HL-60/S4 treated with retinoic acid at 250 ng/mL for 4 days and 3 days (cell line): Measurements from ENCODE around the gene TEX19.
"Not testable (repeated sequence)": the region's sequence is repeated elsewhere in the genome, so short reads cannot be mapped to it uniquely, and the experiment has no call there.

ENCODE experiments used
- in situ Hi-C: fragments of 300-500 bp; cut with MboI; formaldehyde crosslinking; loops from 2 replicates; pipeline ENCODE4 v1.7.0; 2022; ENCODE audit warnings: low sequenced_read_pairs

Gene TEX19

GRCh38 chr17:82373072-82373452 is 14.0 kb downstream of the TEX19 start:
- in situ Hi-C loops = not testable (repeated sequence)

GRCh38 chr17:82373731-82374625 is 14.9 kb downstream of the TEX19 start:
- in situ Hi-C loops = no loop called here

- in situ Hi-C loops = no loop called here
These were observed 15.7 kb downstream of the TEX19 start for GRCh38 chr17:82374626-82375331.

DNA sequence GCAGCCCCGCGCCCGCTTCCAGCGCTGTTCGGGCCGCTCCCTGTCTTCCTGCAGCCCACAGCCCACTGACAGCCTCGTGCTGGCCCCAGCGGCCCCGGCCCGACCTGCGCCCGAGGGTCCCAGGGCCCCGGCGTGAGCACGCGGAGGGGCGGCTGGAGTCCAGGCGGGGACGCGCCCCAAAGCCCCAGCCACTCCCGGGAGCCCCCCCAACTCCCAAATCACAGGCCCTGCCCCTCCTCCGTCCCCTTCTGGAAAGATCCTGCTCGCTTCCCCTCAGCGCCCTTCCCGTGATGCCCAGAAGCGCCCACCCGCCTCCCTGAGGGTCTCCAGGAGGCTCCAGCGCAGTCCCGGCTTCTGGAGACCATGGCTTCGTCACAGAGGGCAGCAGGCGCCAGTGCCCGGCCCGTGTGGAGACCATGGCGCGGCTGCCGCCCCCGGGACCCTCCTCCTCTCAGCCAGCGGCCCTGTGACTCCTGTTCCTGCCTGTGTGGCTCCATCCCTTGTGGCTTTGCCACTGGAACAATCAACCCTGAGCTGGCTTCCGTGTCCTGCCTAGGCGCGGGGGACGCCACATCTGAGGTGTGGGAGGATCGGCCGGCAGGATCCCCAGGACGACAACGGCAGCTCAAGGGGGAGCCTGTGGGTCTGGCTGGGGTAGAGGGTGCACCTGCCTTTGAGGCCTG is 16.5 kb downstream of the TEX19 start:
- in situ Hi-C loops = no loop called here

DNA sequence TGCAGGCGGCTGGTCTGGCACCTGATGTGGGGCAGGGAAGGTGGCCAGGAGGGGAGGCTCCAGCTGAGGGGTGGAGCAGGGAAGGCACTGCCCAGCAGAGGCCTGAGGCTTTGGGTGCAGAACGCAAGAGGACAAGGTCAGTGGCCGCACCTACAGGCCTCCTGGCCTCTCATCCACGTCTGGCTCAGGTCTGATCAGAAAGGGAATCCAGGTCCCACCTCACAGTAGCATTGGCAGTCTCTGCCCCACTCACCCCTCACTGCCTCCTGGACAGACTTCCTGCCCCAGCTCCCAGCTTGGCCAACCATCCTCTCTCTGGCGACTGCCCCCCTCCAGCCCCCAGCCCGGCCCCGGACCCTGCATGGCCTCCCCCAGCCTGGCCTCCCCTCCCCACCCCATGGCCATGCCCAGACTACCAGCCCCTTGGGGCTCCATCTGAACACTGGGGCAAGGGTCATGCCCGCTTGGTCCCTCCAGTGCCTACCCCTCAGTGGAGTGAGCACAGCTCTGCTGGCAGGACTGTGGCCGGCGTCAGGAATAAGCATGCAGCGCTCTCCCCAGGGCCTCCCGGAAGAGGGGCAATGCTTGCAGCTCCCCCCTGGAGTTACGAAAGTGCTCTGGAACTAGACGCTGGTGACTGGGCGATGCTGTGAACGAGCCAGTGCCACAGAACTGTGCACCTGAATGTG is 17.1 kb downstream of the TEX19 start:
- in situ Hi-C loops = no loop called here

- in situ Hi-C loops = not testable (repeated sequence)
These were observed 18.2 kb downstream of the TEX19 start for GRCh38 chr17:82377294-82377693.

GRCh38 chr17:82377924-82378740 is 19.1 kb downstream of the TEX19 start:
- in situ Hi-C loops = no loop called here

DNA sequence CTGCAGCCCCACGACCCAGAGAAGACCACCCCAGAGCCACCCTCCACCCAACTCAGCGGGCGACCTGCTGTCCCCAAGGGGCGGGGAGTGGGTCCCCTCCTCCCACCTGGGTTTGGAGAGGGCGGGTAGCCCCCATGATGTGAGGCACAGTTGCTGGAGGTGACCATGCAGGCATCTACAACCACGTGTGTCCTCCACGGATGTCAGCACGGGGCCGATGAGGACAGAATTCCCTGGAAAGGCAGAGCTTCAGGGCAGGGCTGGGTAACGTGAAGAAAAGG is 19.6 kb downstream of the TEX19 start:
- in situ Hi-C loops = no loop called here

- in situ Hi-C loops = no loop called here
These were observed 22.0 kb downstream of the TEX19 start for GRCh38 chr17:82380860-82381702.

GRCh38 chr17:82381703-82382009 is 22.6 kb downstream of the TEX19 start:
- in situ Hi-C loops = not testable (repeated sequence)

GRCh38 chr17:82382220-82382932 is 23.3 kb downstream of the TEX19 start:
- in situ Hi-C loops = not testable (repeated sequence)

GRCh38 chr17:82382933-82383255 is 23.8 kb downstream of the TEX19 start:
- in situ Hi-C loops = no loop called here

GRCh38 chr17:82383411-82383810 is 24.4 kb downstream of the TEX19 start:
- in situ Hi-C loops = no loop called here

DNA sequence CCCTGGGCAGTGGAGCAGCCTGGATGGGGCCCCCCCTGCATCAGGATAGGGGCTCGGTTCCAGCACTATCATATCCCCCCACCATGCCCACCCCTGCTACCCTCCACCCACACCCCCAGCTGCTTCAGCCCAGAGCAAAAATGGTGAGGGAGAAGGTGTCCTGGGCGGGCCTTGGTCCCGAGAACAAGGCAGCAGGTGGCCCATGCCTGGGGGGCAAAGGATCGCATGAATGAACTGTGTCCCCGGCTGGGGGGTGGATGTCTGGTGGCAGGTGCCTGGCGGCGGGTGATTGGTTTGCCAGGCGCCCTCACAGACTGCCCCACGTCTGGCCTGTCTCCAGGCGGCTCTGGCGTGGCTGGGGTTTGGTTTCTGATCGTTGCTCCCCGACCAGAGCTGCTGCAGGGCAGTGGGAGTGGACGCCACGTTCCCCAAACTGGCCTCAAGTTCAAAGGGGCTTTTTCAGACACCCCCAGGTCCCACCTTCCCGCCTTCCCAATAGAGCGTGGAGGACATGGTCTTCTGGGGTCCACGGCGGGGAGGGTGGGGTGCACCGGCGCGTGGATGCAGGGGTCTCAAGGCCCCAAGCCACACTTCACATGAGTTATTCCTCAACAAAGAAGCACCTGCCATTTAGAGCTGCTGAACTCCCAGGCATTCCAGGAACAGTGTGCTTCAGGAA is 25.1 kb downstream of the TEX19 start:
- in situ Hi-C loops = no loop called here

- in situ Hi-C loops = no loop called here
These were observed 25.9 kb downstream of the TEX19 start for GRCh38 chr17:82384730-82385481.

DNA sequence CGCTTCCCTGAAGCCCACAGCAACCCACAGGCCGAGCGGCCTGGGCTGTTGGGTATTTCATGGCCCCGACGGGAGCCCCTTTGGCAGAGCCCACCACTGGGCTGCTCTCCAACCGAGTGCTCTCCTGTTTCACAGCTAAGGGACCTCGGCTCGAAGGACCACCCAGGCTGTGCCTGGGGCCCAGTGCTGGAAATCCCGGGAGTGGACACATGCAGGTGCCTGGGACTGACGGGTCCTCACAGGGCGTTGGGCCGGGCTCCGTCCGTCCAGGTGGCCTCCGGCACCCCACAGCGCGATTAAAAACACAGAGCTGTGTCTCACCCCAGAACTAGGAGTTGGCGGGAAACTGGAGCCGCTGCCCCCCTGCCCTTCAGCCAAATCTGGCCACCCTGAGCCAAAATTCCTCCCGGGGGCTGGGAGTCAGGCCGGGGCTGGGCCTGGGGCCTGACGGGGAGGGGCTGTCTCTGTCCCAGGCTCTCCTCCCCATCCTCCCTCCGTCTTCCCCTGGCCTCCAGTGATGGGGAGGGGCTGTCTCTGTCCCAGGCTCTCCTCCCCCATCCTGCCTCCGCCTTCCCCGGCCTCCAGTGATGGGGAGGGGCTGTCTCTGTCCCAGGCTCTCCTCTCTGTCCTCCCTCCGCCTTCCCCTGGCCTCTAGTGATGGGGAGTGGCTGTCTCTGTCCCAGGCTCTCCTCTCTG is 26.7 kb downstream of the TEX19 start:
- in situ Hi-C loops = no loop called here

GRCh38 chr17:82386255-82386831 is 27.3 kb downstream of the TEX19 start:
- in situ Hi-C loops = no loop called here
